Hepatic stellate cell (primary cell): ENCODE data around the gene DIS3.
"Not testable (repeated sequence)": the region's sequence is repeated elsewhere in the genome, so short reads cannot be mapped to it uniquely, and the experiment has no call there.

Experiments used
- DNase-seq: peaks from one replicate; pipeline ENCODE4 v3.0.0; 2011; ENCODE audit warnings: low spot score

Gene DIS3

DNA sequence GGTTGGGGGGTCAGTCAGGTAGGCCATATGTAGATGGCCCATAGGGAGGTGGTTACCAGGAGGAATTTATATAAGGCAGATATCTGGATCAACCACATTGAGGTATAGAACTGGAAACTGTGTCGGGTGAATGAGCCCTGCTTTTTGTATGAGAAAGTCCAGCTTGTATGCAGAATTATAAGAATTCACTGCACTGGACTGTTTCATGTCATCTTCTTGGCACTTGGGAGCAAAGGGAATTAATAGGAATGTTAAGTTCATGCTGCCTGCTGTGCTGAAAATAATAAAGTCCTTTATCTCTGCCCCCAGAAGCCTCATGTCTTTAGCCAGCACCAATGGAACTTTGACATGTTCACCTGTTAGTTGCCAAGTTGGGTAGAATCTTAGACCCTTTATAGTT, 41.7 kb downstream of the DIS3 start:
- DNase-seq: no peak

GRCh38 chr13:72737033-72737432, 44.7 kb downstream of the DIS3 start:
- no peak for DNase-seq

- no peak for DNase-seq
These were observed 53.5 kb downstream of the DIS3 start for GRCh38 chr13:72728290-72728605.

DNA sequence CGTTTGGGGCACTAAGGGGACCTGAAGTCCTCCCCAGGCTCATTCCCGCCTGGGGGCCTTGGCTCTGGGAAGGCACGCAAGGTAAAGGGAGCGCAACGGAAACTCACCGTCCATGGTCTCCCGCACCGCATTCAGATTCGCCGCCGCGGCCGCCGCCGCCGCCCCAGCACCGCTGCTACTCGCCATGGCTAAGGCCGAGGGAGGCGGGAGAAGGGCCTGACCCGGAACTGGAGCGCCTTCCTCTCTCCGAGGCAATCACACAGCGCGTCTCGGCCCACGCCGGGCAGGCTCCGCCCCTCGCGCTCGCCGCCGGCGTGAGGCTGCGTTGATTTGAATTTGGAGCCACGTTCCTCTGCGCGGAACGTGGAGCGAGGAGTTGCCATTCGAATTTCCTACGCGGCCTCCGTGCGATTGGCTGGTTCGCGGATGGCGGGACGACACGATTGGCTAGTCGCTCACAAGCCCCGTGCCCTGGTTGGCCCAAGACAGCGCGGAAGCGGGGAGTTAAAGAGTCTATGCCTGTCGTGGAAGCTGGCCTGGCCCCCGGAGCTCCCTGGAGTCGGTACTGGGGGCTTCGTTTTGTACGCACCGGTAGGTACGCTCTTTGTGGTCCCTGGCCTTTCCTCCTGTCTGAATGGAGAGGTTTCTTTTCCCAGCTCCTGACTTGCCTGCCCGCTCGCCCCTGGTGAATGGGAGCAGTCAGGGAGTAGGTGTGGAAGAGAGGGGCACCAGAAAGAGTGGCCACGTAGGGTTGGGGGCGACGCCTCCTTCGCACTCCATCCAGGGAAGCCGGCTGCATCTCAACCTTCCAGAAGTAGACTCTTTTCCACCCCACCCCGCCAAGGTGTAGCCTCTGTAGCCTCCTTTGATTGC, 54.0 kb downstream of the DIS3 start, which contains the start of the genes BORA and MZT1:
BORA (plus strand) TSS at position 507 of the 873 bp plus-strand sequence. CDS start 1,018 bp downstream, outside the sequence.
MZT1 (minus strand) TSS at position 213 of the 873 bp plus-strand sequence; CDS start at position 186, 27 bp downstream.
- DNase-seq: peak; percentile 94

- DNase-seq: peak; percentile 12
These were observed 54.8 kb downstream of the DIS3 start for GRCh38 chr13:72726726-72727416.

DNA sequence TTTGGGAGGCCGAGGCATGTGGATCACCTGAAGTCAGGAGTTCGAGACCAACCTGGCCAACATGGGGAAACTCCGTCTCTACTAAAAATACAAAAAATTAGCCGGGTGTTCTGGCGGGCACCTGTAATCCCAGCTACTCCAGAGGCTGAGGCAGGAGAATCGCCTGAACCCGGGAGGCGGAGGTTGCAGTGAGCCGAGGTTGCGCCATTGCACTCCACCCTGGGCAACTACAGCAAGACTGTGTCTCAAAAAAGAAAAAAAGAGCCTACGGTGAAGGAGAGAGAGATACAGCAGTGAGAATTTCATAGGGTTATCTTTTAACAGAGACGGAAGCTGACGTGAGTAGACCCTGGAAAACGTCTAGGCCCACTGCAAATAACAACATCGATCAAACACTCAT, 55.5 kb downstream of the DIS3 start:
- DNase-seq: not testable (repeated sequence)

DNA sequence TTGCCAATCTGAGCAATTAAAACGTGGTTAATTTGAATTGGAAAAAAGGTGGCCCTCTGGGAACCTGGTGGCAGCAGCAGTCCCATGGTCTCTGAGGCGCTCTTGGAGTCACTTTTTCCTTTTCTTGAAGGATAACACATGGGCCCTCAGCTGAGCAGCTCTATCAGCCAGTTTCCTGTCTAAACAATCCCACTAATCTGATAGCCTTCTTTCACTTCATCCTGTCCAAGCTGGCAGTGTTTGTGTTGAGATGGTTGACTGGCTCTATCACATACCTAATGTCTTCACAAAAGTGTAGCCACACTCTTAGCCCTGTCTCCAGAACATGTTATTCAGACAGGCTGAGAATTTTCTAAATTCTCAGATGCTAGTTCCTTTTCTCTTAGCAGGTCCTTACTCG, 64.9 kb downstream of the DIS3 start:
- no peak for DNase-seq
